Hepatocyte (in vitro differentiated cells): ENCODE results near the gene UBALD2. TPM values are rescaled to one million over a fixed set of nuclear protein-coding genes. Genes with fewer than 3 reads are reported as not detected.

Source experiments
- polyA plus RNA-seq: library from polyadenylated mRNA; unstranded; fragments of >200 nt; fragmentation: Nextera tagmentation; extraction: Ambion mirVana; gene quantifications from 2 replicates; pipeline ENCODE4 v1.2.1, GENCODE V29; 2016
- small RNA-seq: library from RNA; depleted of rRNA; stranded (forward); fragments of <200 nt; gene quantifications from one replicate; pipeline ENCODE3, GENCODE V24; 2014
- total RNA-seq: library from RNA; depleted of rRNA; stranded (reverse); fragments of >200 nt; gene quantifications from 2 replicates; pipeline ENCODE4 v1.2.3, GENCODE V29; 2014

UBALD2 gene
- total and polyA plus RNA-seq, 2 experiments from 2014 or later, result 10.2 to 13.1 TPM

Small RNA genes within 50 kb of the gene (small RNA-seq; reads per million reads assigned to genes)
- gene RF00019, result not detected

Other genes with a start within 250 kb of the UBALD2 start
- 0.48 and 2.7 TPM in 2 replicates for gene EVPL, start 238.0 kb upstream of the UBALD2 start, total RNA-seq
- gene EVPL, start 238.0 kb upstream of the UBALD2 start, polyA plus RNA-seq, result 2.0 and 4.6 TPM in 2 replicates
- gene SRP68, start 192.8 kb upstream of the UBALD2 start, total RNA-seq, result 41.2 and 44.1 TPM in 2 replicates
- 51.3 and 70.1 TPM in 2 replicates for gene SRP68, start 192.8 kb upstream of the UBALD2 start, polyA plus RNA-seq
- gene GALR2, start 190.6 kb upstream of the UBALD2 start, total RNA-seq, result 0.60 TPM in 1 of 2 replicates, not detected in the other
- gene GALR2, start 190.6 kb upstream of the UBALD2 start, polyA plus RNA-seq, result 0.24 TPM in 1 of 2 replicates, not detected in the other
- 0.08 TPM in 1 of 2 replicates, not detected in the other for gene ZACN, start 186.2 kb upstream of the UBALD2 start, total RNA-seq
- gene ZACN, start 186.2 kb upstream of the UBALD2 start, polyA plus RNA-seq, result 21.2 and 24.0 TPM in 2 replicates
- 92.9 and 94.7 TPM in 2 replicates for gene EXOC7, start 161.6 kb upstream of the UBALD2 start, total RNA-seq
- 95.6 and 111 TPM in 2 replicates for gene EXOC7, start 161.6 kb upstream of the UBALD2 start, polyA plus RNA-seq
- gene FOXJ1, start 124.1 kb upstream of the UBALD2 start, total RNA-seq, result 1.6 and 1.9 TPM in 2 replicates
- gene FOXJ1, start 124.1 kb upstream of the UBALD2 start, polyA plus RNA-seq, result 1.1 and 2.2 TPM in 2 replicates
- gene RNF157, start 24.9 kb upstream of the UBALD2 start, total RNA-seq, result 8.6 and 8.9 TPM in 2 replicates
- gene RNF157, start 24.9 kb upstream of the UBALD2 start, polyA plus RNA-seq, result 4.8 and 5.0 TPM in 2 replicates
- 2.8 and 3.6 TPM in 2 replicates for gene QRICH2, start 42.9 kb downstream of the UBALD2 start, total RNA-seq
- gene QRICH2, start 42.9 kb downstream of the UBALD2 start, polyA plus RNA-seq, result 2.3 and 2.9 TPM in 2 replicates
- 42.1 and 61.8 TPM in 2 replicates for gene PRPSAP1, start 88.6 kb downstream of the UBALD2 start, total RNA-seq
- 42.3 and 62.3 TPM in 2 replicates for gene PRPSAP1, start 88.6 kb downstream of the UBALD2 start, polyA plus RNA-seq
- gene SPHK1, start 119.3 kb downstream of the UBALD2 start, total RNA-seq, result 3.8 and 5.2 TPM in 2 replicates
- gene SPHK1, start 119.3 kb downstream of the UBALD2 start, polyA plus RNA-seq, result 12.1 and 15.2 TPM in 2 replicates
- 14.6 and 15.2 TPM in 2 replicates for gene UBE2O, start 187.8 kb downstream of the UBALD2 start, total RNA-seq
- gene UBE2O, start 187.8 kb downstream of the UBALD2 start, polyA plus RNA-seq, result 9.7 and 12.5 TPM in 2 replicates
- 0.84 TPM in 1 of 2 replicates, not detected in the other for gene AANAT, start 202.3 kb downstream of the UBALD2 start, total RNA-seq
- gene AANAT, start 202.3 kb downstream of the UBALD2 start, polyA plus RNA-seq, result 0.92 TPM in 1 of 2 replicates, not detected in the other
- gene RHBDF2, start 236.1 kb downstream of the UBALD2 start, total RNA-seq, result 4.9 and 5.5 TPM in 2 replicates
- 11.0 and 11.7 TPM in 2 replicates for gene RHBDF2, start 236.1 kb downstream of the UBALD2 start, polyA plus RNA-seq